B cell (primary cell): ENCODE data around the gene PIGZ. TPM values are rescaled to one million over a fixed set of nuclear protein-coding genes. Genes with fewer than 3 reads are reported as not detected.

Experiments used
- ATAC-seq: fragments of 200-7000 bp; cut with Tn5 transposase; one replicate; pipeline ENCODE4 v1.10.0; 2021; ENCODE audit warnings: low read depth, mild to moderate bottlenecking, moderate number of reproducible peaks, moderate library complexity
- CTCF ChIA-PET: fragments of 350-600 bp; sonication (Branson Sonifier 250); formaldehyde crosslinking; loops from one replicate; lab custom pipeline; 2021; ENCODE audit warnings: antibody characterized with exemption, inconsistent platforms; lab: Charles Lee
- POLR2A ChIA-PET: fragments of 350-600 bp; sonication (Branson Sonifier 250); formaldehyde crosslinking; loops from one replicate; lab custom pipeline; 2021; ENCODE audit warnings: antibody characterized with exemption; lab: Charles Lee
- DNase-seq: peaks from one replicate; pipeline ENCODE4 v3.0.0; 2013
- H2AFZ ChIP-seq: 2 replicates; pipeline ENCODE4 v1.6.1; 2012; ENCODE audit warnings: mild to moderate bottlenecking, low read depth, low read length; ENCODE audit not compliant: insufficient read depth, poor library complexity, severe bottlenecking
- H3K27ac ChIP-seq, 2 donors: 1 replicate in 1 of 2; 2 replicates in 1 of 2; pipeline ENCODE4 v1.5.1; 2012 to 2013; ENCODE audit warnings: low read length in 2 of 2, mild to moderate bottlenecking in 2 of 2, moderate library complexity in 1 of 2
- H3K27me3 ChIP-seq, 4 experiments: fragments of 200-600 bp in 1 of 4; sonication (generic) in 1 of 4; replicated peaks in 1 of 4; 1 replicate in 2 of 4; 2 replicates in 2 of 4; pipeline versions ENCODE4 v1.6.1 to v1.7.0; 2013 to 2016; ENCODE audit warnings: low read length in 3 of 4, mild to moderate bottlenecking in 2 of 4, mixed read lengths in 1 of 4, moderate library complexity in 1 of 4; ENCODE audit not compliant: insufficient read depth in 4 of 4, control insufficient read depth in 3 of 4; ENCODE audit errors: control extremely low read depth in 1 of 4
- H3K36me3 ChIP-seq, 2 experiments: replicated peaks in 1 of 2; 1 replicate in 1 of 2; 2 replicates in 1 of 2; pipeline versions ENCODE4 v1.6.1 to v1.7.1; 2013; ENCODE audit warnings: low read length in 1 of 2; ENCODE audit not compliant: insufficient read depth in 2 of 2, control insufficient read depth in 1 of 2; ENCODE audit errors: control extremely low read depth in 1 of 2, extremely low read depth in 1 of 2
- H3K4me1 ChIP-seq, 2 donors: fragments of 200-600 bp in 1 of 2; sonication (generic) in 1 of 2; 1 replicate in 1 of 2; 2 replicates in 1 of 2; pipeline versions ENCODE4 v1.5.1 to v1.6.1; 2013 to 2017; ENCODE audit warnings: low read length in 2 of 2; ENCODE audit not compliant: control insufficient read depth in 2 of 2, insufficient read depth in 2 of 2
- H3K4me2 ChIP-seq: replicated peaks from 2 replicates; pipeline ENCODE3; 2012; ENCODE audit warnings: mild to moderate bottlenecking, low read depth, low read length; ENCODE audit not compliant: poor library complexity, severe bottlenecking
- H3K4me3 ChIP-seq, 5 experiments: fragments of 200-600 bp in 1 of 5; sonication (generic) in 1 of 5; 1 replicate in 3 of 5; 2 replicates in 2 of 5; pipeline versions ENCODE4 v1.5.1 to v1.7.0; 2011 to 2016; ENCODE audit warnings: low read length in 4 of 5, mild to moderate bottlenecking in 4 of 5, low read depth in 2 of 5, control low read depth in 1 of 5, moderate library complexity in 1 of 5; ENCODE audit not compliant: insufficient read depth in 1 of 5; ENCODE audit errors: control extremely low read depth in 1 of 5, extremely low read depth in 1 of 5
- H3K79me2 ChIP-seq: fragments of 200-600 bp; sonication (generic); one replicate; pipeline ENCODE4 v1.6.0; 2016; ENCODE audit warnings: low read length; ENCODE audit not compliant: control insufficient read depth, insufficient read depth
- H3K9ac ChIP-seq: fragments of 200-600 bp; sonication (generic); 2 replicates; pipeline ENCODE4 v1.6.1; 2017; ENCODE audit warnings: mild to moderate bottlenecking, low read length, moderate library complexity
- H3K9me3 ChIP-seq, 3 donors: one replicate each; pipeline versions ENCODE4 v1.6.1 to v1.7.1; 2013; ENCODE audit warnings: low read length in 2 of 3; ENCODE audit not compliant: control insufficient read depth in 2 of 3, insufficient read depth in 1 of 3; ENCODE audit errors: control extremely low read depth in 1 of 3
- H4K20me1 ChIP-seq: 2 replicates; pipeline ENCODE4 v1.6.0; 2012; ENCODE audit warnings: mild to moderate bottlenecking, low read length; ENCODE audit not compliant: insufficient read depth, control insufficient read depth, poor library complexity, severe bottlenecking
- H3K27ac Mint-ChIP-seq: one replicate; pipeline ENCODE4 v1.8.0; 2021; ENCODE audit warnings: mixed read lengths
- H3K27me3 Mint-ChIP-seq: one replicate; pipeline ENCODE4 v1.8.0; 2021; ENCODE audit warnings: mixed read lengths
- H3K4me1 Mint-ChIP-seq: one replicate; pipeline ENCODE4 v1.8.0; 2021; ENCODE audit warnings: mixed read lengths
- H3K4me3 Mint-ChIP-seq: one replicate; pipeline ENCODE4 v1.8.0; 2021; ENCODE audit warnings: mixed read lengths
- H3K9me3 Mint-ChIP-seq: one replicate; pipeline ENCODE4 v1.8.0; 2022; ENCODE audit warnings: mixed read lengths; ENCODE audit not compliant: insufficient read depth
- EZH2 ChIP-seq: IDR thresholded peaks from 2 replicates; pipeline ENCODE4 v1.6.1; 2012; ENCODE audit warnings: borderline replicate concordance, low read depth, mild to moderate bottlenecking, moderate library complexity, low read length; ENCODE audit not compliant: insufficient read depth, poor library complexity, severe bottlenecking
- WGBS: methylation state at CpG from one replicate; pipeline ENCODE4 v1.1.5; 2013; ENCODE audit warnings: missing lambda C conversion rate; ENCODE audit not compliant: insufficient coverage; 5-methylcytosine and 5-hydroxymethylcytosine counted together
- intact Hi-C: fragments of 100-400 bp; cut with micrococcal nuclease; formaldehyde crosslinking; loops from one replicate; pipeline ENCODE4 v1.10.0; 2022
- polyA plus RNA-seq: library from polyadenylated mRNA; depleted of rRNA; stranded (reverse); fragments of >200 nt; gene quantifications from 2 replicates; pipeline ENCODE4 v1.2.3, GENCODE V29; 2012
- total RNA-seq, 2 donors: library from RNA; stranded (reverse); fragments of 120-200 nt in 1 of 2; gene quantifications; 1 replicate in 1 of 2; 2 replicates in 1 of 2; pipeline versions ENCODE4 v1.2.3 to v1.2.4, GENCODE V29; 2013 to 2022
- TF ChIP-seq, protein P1 (sequence below): fragments of 200-600 bp; IDR thresholded peaks from one replicate; pipeline ENCODE4 v1.8.0; 2022; ENCODE audit warnings: antibody characterized with exemption, mild to moderate bottlenecking

The PIGZ gene
- total and polyA plus RNA-seq, 2 donors (not counting 1 experiment from before 2014, with no cell fraction given): 2.2 to 3.9 TPM

DNA sequence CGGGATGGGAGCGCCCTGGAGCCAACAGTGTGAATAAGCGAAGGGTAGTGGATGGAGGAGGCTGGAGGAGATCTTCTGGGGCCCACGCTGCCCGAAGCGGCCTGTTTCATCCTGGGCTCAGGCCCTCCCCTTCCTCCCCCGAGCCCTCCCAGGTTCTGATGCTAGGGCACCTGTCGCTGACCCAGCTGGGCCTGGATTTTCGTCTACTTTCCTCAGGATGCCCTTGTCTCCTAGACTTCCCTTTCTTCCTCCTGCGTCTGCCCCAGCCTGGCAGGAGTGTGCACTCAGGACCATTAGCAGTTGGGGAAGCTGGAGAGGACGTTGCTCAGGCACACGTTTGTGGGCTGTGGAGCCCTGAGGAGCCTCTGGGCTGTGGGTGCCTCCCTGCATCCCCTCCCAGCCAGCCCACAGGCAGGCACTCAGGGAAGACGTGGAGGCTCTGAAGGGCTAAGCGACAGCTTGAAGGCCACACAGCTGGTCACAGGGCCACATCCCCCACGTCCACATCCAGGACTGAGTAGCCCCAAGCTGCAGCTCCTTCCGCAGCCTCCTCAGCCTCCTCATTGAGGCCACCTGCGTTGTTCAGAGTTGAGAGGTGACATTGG is 23.9 kb upstream of the PIGZ start:
- H3K4me2 ChIP-seq: no peak overlapping the region
- intact Hi-C loops: no loop called here
- Mint-ChIP-seq H3K4me1 (no peaks in the 10 kb centered on the region), H3K27me3 (peaks cover 2% of the 10 kb centered on the region), H3K4me3 (no peak overlapping the region), H3K27ac (no peak overlapping the region), H3K9me3 (no peaks in the 10 kb centered on the region)
- no peaks in the 10 kb centered on the region for H3K36me3 ChIP-seq
- no peak overlapping the region for H2AFZ ChIP-seq
- H3K9me3 ChIP-seq: no peaks in the 10 kb centered on the region
- no peaks in the 10 kb centered on the region for H3K4me1 ChIP-seq
- CTCF ChIA-PET: interaction anchor here (1.1 to 1.4 kb wide), 2 partner anchors 10 to 39 kb away, joined by 3 to 5 read pairs; no protein-coding TSS in a partner anchor
- H3K4me3 ChIP-seq: no peak overlapping the region
- WGBS: 90% methylated on average over 13 of the region's 17 CpGs
- POLR2A ChIA-PET: no interaction called here
- H3K27me3 ChIP-seq: peaks cover 0 to 8% (median 0%) of the 10 kb centered on the region in 4 experiments
- ATAC-seq: no peak
- no peaks in the 10 kb centered on the region for H4K20me1 ChIP-seq
- H3K79me2 ChIP-seq: no peaks in the 10 kb centered on the region
- DNase-seq: no peak
- no peak overlapping the region for H3K9ac ChIP-seq
- no peak for TF ChIP-seq EZH2
- TF ChIP-seq, protein P1, sequence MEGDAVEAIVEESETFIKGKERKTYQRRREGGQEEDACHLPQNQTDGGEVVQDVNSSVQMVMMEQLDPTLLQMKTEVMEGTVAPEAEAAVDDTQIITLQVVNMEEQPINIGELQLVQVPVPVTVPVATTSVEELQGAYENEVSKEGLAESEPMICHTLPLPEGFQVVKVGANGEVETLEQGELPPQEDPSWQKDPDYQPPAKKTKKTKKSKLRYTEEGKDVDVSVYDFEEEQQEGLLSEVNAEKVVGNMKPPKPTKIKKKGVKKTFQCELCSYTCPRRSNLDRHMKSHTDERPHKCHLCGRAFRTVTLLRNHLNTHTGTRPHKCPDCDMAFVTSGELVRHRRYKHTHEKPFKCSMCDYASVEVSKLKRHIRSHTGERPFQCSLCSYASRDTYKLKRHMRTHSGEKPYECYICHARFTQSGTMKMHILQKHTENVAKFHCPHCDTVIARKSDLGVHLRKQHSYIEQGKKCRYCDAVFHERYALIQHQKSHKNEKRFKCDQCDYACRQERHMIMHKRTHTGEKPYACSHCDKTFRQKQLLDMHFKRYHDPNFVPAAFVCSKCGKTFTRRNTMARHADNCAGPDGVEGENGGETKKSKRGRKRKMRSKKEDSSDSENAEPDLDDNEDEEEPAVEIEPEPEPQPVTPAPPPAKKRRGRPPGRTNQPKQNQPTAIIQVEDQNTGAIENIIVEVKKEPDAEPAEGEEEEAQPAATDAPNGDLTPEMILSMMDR: no peak
- H3K27ac ChIP-seq: no peak overlapping the region

DNA sequence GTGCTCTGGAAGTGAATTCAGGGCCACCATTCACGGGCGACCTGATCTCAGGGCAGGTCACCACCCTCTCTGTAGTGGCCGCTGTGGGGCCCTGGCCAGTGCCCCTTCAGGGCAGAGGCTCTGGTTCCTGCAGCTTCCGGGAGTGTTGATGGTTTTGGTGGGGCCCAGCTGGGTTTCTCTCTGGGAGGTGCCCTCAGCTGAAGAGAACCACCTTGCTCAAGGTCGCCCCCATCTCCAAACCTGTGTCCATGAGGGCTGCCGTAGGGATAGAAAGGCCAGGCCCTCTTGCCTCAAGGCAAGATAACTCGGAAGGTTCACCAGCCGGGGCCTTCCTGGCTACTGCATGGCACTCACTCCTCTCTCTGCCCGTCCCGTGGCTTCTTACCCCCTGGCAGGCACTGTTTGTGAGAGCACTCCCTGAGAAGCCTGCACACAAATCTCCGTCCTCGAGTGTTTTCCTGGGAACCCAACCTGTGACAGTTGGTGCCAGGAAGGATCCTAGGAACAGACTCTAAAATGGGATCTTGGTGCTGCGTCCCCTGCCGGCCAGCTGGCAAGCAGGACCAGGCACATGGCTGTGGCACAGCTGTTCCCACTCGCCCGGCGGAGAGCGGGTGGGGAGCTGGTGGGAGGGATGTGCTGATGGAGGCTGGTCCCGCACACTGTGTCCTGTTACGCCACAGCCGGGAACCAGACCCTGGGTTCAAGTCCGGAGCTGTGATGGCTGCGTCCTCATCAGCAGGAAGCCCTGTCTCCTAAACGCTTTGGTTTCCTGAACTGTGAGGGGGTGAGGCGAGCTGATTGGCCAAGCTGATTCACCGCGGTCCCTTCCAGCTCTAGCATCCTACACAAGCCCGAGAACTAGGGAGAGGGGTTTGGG is 23.2 kb upstream of the PIGZ start:
- Mint-ChIP-seq H3K4me3 (no peak overlapping the region), H3K9me3 (no peaks in the 10 kb centered on the region), H3K27ac (no peak overlapping the region), H3K27me3 (peaks cover 5% of the 10 kb centered on the region), H3K4me1 (no peaks in the 10 kb centered on the region)
- DNase-seq: no peak
- Histone ChIP-seq H3K27ac (no peak overlapping the region), H3K79me2 (no peaks in the 10 kb centered on the region), H3K4me2 (no peak overlapping the region), H3K9me3 (no peaks in the 10 kb centered on the region), H3K27me3 (peaks cover 0 to 8% (median 2%) of the 10 kb centered on the region in 4 experiments), H3K9ac (no peak overlapping the region), H3K4me3 (no peak overlapping the region), H2AFZ (no peak overlapping the region), H4K20me1 (no peaks in the 10 kb centered on the region), H3K36me3 (no peaks in the 10 kb centered on the region), H3K4me1 (no peaks in the 10 kb centered on the region)
- CTCF ChIA-PET: interaction anchor here (1.1 kb wide), 1 partner anchor 40 kb away, joined by 3 read pairs; no protein-coding TSS in a partner anchor
- intact Hi-C loops: no loop called here
- POLR2A ChIA-PET: no interaction called here
- no peak for ATAC-seq
- TF ChIP-seq, protein P1: no peak
- WGBS: 94% methylated on average over 23 of the region's 28 CpGs
